ENCODE results near the gene UNC5A. TPM values are rescaled to one million over a fixed set of nuclear protein-coding genes. Genes with fewer than 3 reads are reported as not detected.

UNC5A gene
- total RNA-seq, 1 experiment from 2014 or later = 0.06 TPM

- DNase-seq (ENCODE audit: low read depth) = peak; percentile 4
Measured at GRCh38 chr5:176927562-176927961, 117.2 kb downstream of the UNC5A start.

- DNase-seq (ENCODE audit: low read depth) = no peak
Measured at GRCh38 chr5:176929654-176930053, 119.3 kb downstream of the UNC5A start.

Other genes with a start within 250 kb of the UNC5A start
- 11.7 and 16.2 TPM in 2 replicates for gene GPRIN1, start 200.4 kb upstream of the UNC5A start, total RNA-seq (2014; rRNA removed)
- 0.83 and 2.0 TPM in 2 replicates for gene SNCB, start 180.0 kb upstream of the UNC5A start, total RNA-seq (2014; rRNA removed)
- gene EIF4E1B, start 179.9 kb upstream of the UNC5A start, total RNA-seq (2014; rRNA removed) = not detected in 2 replicates
- gene TSPAN17, start 163.1 kb upstream of the UNC5A start, total RNA-seq (2014; rRNA removed) = 49.7 and 50.8 TPM in 2 replicates
- not detected in 2 replicates for gene HK3, start 88.8 kb downstream of the UNC5A start, total RNA-seq (2014; rRNA removed)
- gene UIMC1, start 196.2 kb downstream of the UNC5A start, total RNA-seq (2014; rRNA removed) = 22.2 and 24.6 TPM in 2 replicates
- 7.1 and 9.1 TPM in 2 replicates for gene ZNF346, start 212.1 kb downstream of the UNC5A start, total RNA-seq (2014; rRNA removed)